ENCODE results near the gene RNU5B-1.
A peak's percentile ranks its signal among the peaks of the same experiment; 100 is the strongest.

DNA sequence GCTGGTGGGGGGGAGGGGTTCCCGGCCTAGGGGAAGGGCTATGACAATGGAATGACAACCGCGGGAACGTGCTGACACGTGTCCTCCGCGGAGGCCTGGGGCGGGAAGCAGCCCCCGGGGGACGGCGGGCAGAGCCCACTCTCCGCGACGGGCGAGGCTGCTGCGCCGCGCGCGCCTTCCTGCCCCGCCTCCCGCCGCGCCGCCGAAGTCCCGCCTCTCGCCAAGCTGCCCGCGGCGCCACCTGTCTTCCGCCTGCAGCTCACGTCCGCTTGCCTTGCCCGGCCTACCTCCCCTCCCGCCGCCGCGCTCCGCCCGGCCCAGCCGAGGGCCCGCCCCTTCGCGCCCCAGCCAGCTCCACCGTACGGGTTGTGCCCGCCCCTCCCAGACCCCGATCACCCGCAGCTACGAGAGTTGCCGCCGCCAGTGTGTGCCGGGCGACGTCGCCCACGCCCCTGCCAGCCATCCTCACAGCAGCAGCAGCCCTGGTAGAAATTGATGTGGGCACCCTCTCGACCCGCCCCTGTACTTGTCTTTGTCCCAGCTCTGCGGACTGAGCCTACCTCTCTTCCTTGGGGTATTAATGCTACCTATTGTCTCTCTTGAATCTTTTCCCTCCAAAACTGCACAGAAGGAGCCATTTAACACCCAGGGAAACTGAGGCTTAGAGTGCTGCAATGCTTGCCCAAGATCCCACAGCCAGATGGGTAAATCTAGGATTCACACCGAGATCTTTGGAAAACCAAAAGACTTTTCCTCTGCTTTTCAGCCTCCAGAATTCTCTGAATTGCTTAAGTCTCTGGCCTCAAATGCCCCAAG, 17.6 kb upstream of the RNU5B-1 start, which contains the start of gene PARP16:
- TF ChIP-seq, protein P1, sequence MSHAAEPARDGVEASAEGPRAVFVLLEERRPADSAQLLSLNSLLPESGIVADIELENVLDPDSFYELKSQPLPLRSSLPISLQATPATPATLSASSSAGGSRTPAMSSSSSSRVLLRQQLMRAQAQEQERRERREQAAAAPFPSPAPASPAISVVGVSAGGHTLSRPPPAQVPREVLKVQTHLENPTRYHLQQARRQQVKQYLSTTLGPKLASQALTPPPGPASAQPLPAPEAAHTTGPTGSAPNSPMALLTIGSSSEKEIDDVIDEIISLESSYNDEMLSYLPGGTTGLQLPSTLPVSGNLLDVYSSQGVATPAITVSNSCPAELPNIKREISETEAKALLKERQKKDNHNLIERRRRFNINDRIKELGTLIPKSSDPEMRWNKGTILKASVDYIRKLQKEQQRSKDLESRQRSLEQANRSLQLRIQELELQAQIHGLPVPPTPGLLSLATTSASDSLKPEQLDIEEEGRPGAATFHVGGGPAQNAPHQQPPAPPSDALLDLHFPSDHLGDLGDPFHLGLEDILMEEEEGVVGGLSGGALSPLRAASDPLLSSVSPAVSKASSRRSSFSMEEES (CRISPR knock-in tag; IDR thresholded peaks at IDR 0.05), result no peak
- TF ChIP-seq, protein P2, sequence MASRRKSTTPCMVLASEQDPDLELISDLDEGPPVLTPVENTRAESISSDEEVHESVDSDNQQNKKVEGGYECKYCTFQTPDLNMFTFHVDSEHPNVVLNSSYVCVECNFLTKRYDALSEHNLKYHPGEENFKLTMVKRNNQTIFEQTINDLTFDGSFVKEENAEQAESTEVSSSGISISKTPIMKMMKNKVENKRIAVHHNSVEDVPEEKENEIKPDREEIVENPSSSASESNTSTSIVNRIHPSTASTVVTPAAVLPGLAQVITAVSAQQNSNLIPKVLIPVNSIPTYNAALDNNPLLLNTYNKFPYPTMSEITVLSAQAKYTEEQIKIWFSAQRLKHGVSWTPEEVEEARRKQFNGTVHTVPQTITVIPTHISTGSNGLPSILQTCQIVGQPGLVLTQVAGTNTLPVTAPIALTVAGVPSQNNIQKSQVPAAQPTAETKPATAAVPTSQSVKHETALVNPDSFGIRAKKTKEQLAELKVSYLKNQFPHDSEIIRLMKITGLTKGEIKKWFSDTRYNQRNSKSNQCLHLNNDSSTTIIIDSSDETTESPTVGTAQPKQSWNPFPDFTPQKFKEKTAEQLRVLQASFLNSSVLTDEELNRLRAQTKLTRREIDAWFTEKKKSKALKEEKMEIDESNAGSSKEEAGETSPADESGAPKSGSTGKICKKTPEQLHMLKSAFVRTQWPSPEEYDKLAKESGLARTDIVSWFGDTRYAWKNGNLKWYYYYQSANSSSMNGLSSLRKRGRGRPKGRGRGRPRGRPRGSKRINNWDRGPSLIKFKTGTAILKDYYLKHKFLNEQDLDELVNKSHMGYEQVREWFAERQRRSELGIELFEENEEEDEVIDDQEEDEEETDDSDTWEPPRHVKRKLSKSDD (conservative IDR thresholded peaks at IDR 0.05; ENCODE audit: low read length), result no peak
- no peak for TF ChIP-seq MEF2D (tag; conservative IDR thresholded peaks at IDR 0.05; ENCODE audit: low read depth)
- no peak for TF ChIP-seq ESRRA (IDR thresholded peaks at IDR 0.05; ENCODE audit: borderline replicate concordance, low read depth)
- TF ChIP-seq, protein P3, sequence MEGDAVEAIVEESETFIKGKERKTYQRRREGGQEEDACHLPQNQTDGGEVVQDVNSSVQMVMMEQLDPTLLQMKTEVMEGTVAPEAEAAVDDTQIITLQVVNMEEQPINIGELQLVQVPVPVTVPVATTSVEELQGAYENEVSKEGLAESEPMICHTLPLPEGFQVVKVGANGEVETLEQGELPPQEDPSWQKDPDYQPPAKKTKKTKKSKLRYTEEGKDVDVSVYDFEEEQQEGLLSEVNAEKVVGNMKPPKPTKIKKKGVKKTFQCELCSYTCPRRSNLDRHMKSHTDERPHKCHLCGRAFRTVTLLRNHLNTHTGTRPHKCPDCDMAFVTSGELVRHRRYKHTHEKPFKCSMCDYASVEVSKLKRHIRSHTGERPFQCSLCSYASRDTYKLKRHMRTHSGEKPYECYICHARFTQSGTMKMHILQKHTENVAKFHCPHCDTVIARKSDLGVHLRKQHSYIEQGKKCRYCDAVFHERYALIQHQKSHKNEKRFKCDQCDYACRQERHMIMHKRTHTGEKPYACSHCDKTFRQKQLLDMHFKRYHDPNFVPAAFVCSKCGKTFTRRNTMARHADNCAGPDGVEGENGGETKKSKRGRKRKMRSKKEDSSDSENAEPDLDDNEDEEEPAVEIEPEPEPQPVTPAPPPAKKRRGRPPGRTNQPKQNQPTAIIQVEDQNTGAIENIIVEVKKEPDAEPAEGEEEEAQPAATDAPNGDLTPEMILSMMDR (IDR thresholded peaks at IDR 0.05 in 2 of 3, conservative IDR thresholded peaks at IDR 0.05 in 1 of 3; ENCODE audit: insufficient read depth in 2 of 3, low read depth in 1 of 3, low read length in 3 of 3), result peak in 2 of 3 experiments; percentile 56 to 67; a peak in 3 of 6 replicates
- TF ChIP-seq NFRKB (IDR thresholded peaks at IDR 0.05; ENCODE audit: low read depth), result no peak
- TF ChIP-seq, protein P4, sequence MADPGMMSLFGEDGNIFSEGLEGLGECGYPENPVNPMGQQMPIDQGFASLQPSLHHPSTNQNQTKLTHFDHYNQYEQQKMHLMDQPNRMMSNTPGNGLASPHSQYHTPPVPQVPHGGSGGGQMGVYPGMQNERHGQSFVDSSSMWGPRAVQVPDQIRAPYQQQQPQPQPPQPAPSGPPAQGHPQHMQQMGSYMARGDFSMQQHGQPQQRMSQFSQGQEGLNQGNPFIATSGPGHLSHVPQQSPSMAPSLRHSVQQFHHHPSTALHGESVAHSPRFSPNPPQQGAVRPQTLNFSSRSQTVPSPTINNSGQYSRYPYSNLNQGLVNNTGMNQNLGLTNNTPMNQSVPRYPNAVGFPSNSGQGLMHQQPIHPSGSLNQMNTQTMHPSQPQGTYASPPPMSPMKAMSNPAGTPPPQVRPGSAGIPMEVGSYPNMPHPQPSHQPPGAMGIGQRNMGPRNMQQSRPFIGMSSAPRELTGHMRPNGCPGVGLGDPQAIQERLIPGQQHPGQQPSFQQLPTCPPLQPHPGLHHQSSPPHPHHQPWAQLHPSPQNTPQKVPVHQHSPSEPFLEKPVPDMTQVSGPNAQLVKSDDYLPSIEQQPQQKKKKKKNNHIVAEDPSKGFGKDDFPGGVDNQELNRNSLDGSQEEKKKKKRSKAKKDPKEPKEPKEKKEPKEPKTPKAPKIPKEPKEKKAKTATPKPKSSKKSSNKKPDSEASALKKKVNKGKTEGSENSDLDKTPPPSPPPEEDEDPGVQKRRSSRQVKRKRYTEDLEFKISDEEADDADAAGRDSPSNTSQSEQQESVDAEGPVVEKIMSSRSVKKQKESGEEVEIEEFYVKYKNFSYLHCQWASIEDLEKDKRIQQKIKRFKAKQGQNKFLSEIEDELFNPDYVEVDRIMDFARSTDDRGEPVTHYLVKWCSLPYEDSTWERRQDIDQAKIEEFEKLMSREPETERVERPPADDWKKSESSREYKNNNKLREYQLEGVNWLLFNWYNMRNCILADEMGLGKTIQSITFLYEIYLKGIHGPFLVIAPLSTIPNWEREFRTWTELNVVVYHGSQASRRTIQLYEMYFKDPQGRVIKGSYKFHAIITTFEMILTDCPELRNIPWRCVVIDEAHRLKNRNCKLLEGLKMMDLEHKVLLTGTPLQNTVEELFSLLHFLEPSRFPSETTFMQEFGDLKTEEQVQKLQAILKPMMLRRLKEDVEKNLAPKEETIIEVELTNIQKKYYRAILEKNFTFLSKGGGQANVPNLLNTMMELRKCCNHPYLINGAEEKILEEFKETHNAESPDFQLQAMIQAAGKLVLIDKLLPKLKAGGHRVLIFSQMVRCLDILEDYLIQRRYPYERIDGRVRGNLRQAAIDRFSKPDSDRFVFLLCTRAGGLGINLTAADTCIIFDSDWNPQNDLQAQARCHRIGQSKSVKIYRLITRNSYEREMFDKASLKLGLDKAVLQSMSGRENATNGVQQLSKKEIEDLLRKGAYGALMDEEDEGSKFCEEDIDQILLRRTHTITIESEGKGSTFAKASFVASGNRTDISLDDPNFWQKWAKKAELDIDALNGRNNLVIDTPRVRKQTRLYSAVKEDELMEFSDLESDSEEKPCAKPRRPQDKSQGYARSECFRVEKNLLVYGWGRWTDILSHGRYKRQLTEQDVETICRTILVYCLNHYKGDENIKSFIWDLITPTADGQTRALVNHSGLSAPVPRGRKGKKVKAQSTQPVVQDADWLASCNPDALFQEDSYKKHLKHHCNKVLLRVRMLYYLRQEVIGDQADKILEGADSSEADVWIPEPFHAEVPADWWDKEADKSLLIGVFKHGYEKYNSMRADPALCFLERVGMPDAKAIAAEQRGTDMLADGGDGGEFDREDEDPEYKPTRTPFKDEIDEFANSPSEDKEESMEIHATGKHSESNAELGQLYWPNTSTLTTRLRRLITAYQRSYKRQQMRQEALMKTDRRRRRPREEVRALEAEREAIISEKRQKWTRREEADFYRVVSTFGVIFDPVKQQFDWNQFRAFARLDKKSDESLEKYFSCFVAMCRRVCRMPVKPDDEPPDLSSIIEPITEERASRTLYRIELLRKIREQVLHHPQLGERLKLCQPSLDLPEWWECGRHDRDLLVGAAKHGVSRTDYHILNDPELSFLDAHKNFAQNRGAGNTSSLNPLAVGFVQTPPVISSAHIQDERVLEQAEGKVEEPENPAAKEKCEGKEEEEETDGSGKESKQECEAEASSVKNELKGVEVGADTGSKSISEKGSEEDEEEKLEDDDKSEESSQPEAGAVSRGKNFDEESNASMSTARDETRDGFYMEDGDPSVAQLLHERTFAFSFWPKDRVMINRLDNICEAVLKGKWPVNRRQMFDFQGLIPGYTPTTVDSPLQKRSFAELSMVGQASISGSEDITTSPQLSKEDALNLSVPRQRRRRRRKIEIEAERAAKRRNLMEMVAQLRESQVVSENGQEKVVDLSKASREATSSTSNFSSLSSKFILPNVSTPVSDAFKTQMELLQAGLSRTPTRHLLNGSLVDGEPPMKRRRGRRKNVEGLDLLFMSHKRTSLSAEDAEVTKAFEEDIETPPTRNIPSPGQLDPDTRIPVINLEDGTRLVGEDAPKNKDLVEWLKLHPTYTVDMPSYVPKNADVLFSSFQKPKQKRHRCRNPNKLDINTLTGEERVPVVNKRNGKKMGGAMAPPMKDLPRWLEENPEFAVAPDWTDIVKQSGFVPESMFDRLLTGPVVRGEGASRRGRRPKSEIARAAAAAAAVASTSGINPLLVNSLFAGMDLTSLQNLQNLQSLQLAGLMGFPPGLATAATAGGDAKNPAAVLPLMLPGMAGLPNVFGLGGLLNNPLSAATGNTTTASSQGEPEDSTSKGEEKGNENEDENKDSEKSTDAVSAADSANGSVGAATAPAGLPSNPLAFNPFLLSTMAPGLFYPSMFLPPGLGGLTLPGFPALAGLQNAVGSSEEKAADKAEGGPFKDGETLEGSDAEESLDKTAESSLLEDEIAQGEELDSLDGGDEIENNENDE (IDR thresholded peaks at IDR 0.05; ENCODE audit: low read depth, low read length), result no peak
- TF ChIP-seq ZNF253 (CRISPR knock-in tag; conservative IDR thresholded peaks at IDR 0.05), result no peak
- TF ChIP-seq POLR2A (conservative IDR thresholded peaks at IDR 0.05), result peak; percentile 69
- TF ChIP-seq DPF2 (IDR thresholded peaks at IDR 0.05), result no peak

Data from K562 (cell line).